ENCODE measurements around the gene ZNF764.
A peak's percentile ranks its signal among the peaks of the same experiment; 100 is the strongest.

Gene ZNF764

GRCh38 chr16:30533146-30533522 is 25.0 kb downstream of the ZNF764 start:
- no peak for ATAC-seq (ENCODE audit: insufficient read depth, low read depth)
- H3K36me3 ChIP-seq (ENCODE audit: insufficient read depth, low read length) = peaks cover 43% of the 10 kb centered on the region
- no peak for DNase-seq
- peaks cover 50% of the 10 kb centered on the region for H3K79me2 ChIP-seq (ENCODE audit: insufficient read depth, low read length)
- peaks cover 47% of the 10 kb centered on the region for H3K4me1 ChIP-seq (ENCODE audit: insufficient read depth, low read length)
- peak overlapping the region in 1 of 2 experiments; percentile 71; a peak in 2 of 4 replicates for H3K4me3 ChIP-seq (ENCODE audit: low read depth in 1 of 2, low read length in 2 of 2)
- peak overlapping the region; percentile 49 for H3K27ac ChIP-seq (ENCODE audit: low read length)
- TF ChIP-seq CTCF (IDR thresholded peaks at IDR 0.05; ENCODE audit: borderline replicate concordance, extremely low read depth, low read length, poor library complexity, severe bottlenecking) (no peak), EZH2 (IDR thresholded peaks at IDR 0.05; ENCODE audit: borderline replicate concordance, low read depth, low read length, severe bottlenecking) (no peak)
- no peaks in the 10 kb centered on the region for H3K9me3 ChIP-seq (ENCODE audit: insufficient read depth, low read length, severe bottlenecking)
- no peaks in the 10 kb centered on the region for H3K27me3 ChIP-seq (ENCODE audit: insufficient read depth, low read length, poor library complexity)
- H4K20me1 ChIP-seq (ENCODE audit: insufficient read depth, low read length) = no peaks in the 10 kb centered on the region
- no peak overlapping the region for H2AFZ ChIP-seq (ENCODE audit: low read depth, low read length)
- H3K9ac ChIP-seq (ENCODE audit: low read depth, low read length) = peak overlapping the region; percentile 70
- peak overlapping the region; percentile 66 for H3K4me2 ChIP-seq (ENCODE audit: insufficient read depth, low read length)

- no peak for DNase-seq
- no peaks in the 10 kb centered on the region for H4K20me1 ChIP-seq (ENCODE audit: insufficient read depth, low read length)
- H3K9ac ChIP-seq (ENCODE audit: low read depth, low read length) = peak overlapping the region; percentile 70
- peaks cover 43% of the 10 kb centered on the region for H3K36me3 ChIP-seq (ENCODE audit: insufficient read depth, low read length)
- no peak overlapping the region; the same call in 1 of the 2 replicates for H3K27ac ChIP-seq (ENCODE audit: low read length)
- H3K79me2 ChIP-seq (ENCODE audit: insufficient read depth, low read length) = peaks cover 50% of the 10 kb centered on the region
- TF ChIP-seq EZH2 (IDR thresholded peaks at IDR 0.05; ENCODE audit: borderline replicate concordance, low read depth, low read length, severe bottlenecking) (no peak), CTCF (IDR thresholded peaks at IDR 0.05; ENCODE audit: borderline replicate concordance, extremely low read depth, low read length, poor library complexity, severe bottlenecking) (no peak)
- peaks cover 53% of the 10 kb centered on the region for H3K4me1 ChIP-seq (ENCODE audit: insufficient read depth, low read length)
- H3K9me3 ChIP-seq (ENCODE audit: insufficient read depth, low read length, severe bottlenecking) = no peaks in the 10 kb centered on the region
- peak overlapping the region; percentile 66; the same call in 1 of the 2 replicates for H3K4me2 ChIP-seq (ENCODE audit: insufficient read depth, low read length)
- H3K27me3 ChIP-seq (ENCODE audit: insufficient read depth, low read length, poor library complexity) = no peaks in the 10 kb centered on the region
- no peak for ATAC-seq (ENCODE audit: insufficient read depth, low read depth)
- no peak overlapping the region for H2AFZ ChIP-seq (ENCODE audit: low read depth, low read length)
- H3K4me3 ChIP-seq (ENCODE audit: low read depth in 1 of 2, low read length in 2 of 2) = no peak overlapping the region
These were observed 25.7 kb downstream of the ZNF764 start for GRCh38 chr16:30532285-30533145.

GRCh38 chr16:30530163-30531037 is 27.8 kb downstream of the ZNF764 start:
- Histone ChIP-seq H3K27ac (ENCODE audit: low read length) (no peak overlapping the region), H3K27me3 (ENCODE audit: insufficient read depth, low read length, poor library complexity) (no peaks in the 10 kb centered on the region), H3K9ac (ENCODE audit: low read depth, low read length) (no peak overlapping the region), H4K20me1 (ENCODE audit: insufficient read depth, low read length) (no peaks in the 10 kb centered on the region), H3K4me2 (ENCODE audit: insufficient read depth, low read length) (no peak overlapping the region), H3K79me2 (ENCODE audit: insufficient read depth, low read length) (peaks cover 33% of the 10 kb centered on the region), H3K4me1 (ENCODE audit: insufficient read depth, low read length) (peaks cover 47% of the 10 kb centered on the region), H3K36me3 (ENCODE audit: insufficient read depth, low read length) (peaks cover 36% of the 10 kb centered on the region), H3K9me3 (ENCODE audit: insufficient read depth, low read length, severe bottlenecking) (no peaks in the 10 kb centered on the region), H3K4me3 (ENCODE audit: low read depth in 1 of 2, low read length in 2 of 2) (no peak overlapping the region), H2AFZ (ENCODE audit: low read depth, low read length) (no peak overlapping the region)
- ATAC-seq (ENCODE audit: insufficient read depth, low read depth) (no peak), DNase-seq (no peak)
- TF ChIP-seq CTCF (IDR thresholded peaks at IDR 0.05; ENCODE audit: borderline replicate concordance, extremely low read depth, low read length, poor library complexity, severe bottlenecking) (no peak), EZH2 (IDR thresholded peaks at IDR 0.05; ENCODE audit: borderline replicate concordance, low read depth, low read length, severe bottlenecking) (no peak)

All from DND-41 (cell line).